GM21528 (cell line): ENCODE measurements around the gene EYA2.

Experiments
- ATAC-seq: cut with Tn5 transposase; IDR thresholded peaks from one replicate; pipeline ENCODE4 v1.9.1; 2021; ENCODE audit warnings: mild to moderate bottlenecking, moderate library complexity; ENCODE audit not compliant: unreplicated experiment, low FRiP score

The EYA2 gene

GRCh38 chr20:47213966-47214365 lies 319.3 kb downstream of the EYA2 start:
- no peak for ATAC-seq

GRCh38 chr20:47215653-47216397 lies 321.2 kb downstream of the EYA2 start:
- ATAC-seq: no peak

- ATAC-seq: no peak
These were observed 322.3 kb downstream of the EYA2 start for GRCh38 chr20:47216819-47217410.

- no peak for ATAC-seq
These were observed 323.1 kb downstream of the EYA2 start for GRCh38 chr20:47217482-47218446.

GRCh38 chr20:47220161-47220582 lies 325.5 kb downstream of the EYA2 start:
- no peak for ATAC-seq

- ATAC-seq: no peak
These were observed 326.5 kb downstream of the EYA2 start for GRCh38 chr20:47221036-47221625.

GRCh38 chr20:47222468-47223119 lies 328.0 kb downstream of the EYA2 start:
- ATAC-seq: no peak

GRCh38 chr20:47223896-47224295 lies 329.3 kb downstream of the EYA2 start:
- ATAC-seq: no peak

GRCh38 chr20:47224300-47224791 lies 329.7 kb downstream of the EYA2 start:
- no peak for ATAC-seq

GRCh38 chr20:47224857-47225256 lies 330.2 kb downstream of the EYA2 start:
- ATAC-seq: no peak

GRCh38 chr20:47225458-47225857 lies 330.8 kb downstream of the EYA2 start:
- ATAC-seq: no peak

GRCh38 chr20:47227119-47227518 lies 332.5 kb downstream of the EYA2 start:
- no peak for ATAC-seq

- ATAC-seq: no peak
These were observed 332.9 kb downstream of the EYA2 start for GRCh38 chr20:47227576-47227975.

GRCh38 chr20:47228654-47229053 lies 334.0 kb downstream of the EYA2 start:
- no peak for ATAC-seq

GRCh38 chr20:47230811-47231256 lies 336.2 kb downstream of the EYA2 start:
- ATAC-seq: no peak

- ATAC-seq: no peak
These were observed 336.9 kb downstream of the EYA2 start for GRCh38 chr20:47231382-47232039.

- ATAC-seq: no peak
These were observed 337.9 kb downstream of the EYA2 start for GRCh38 chr20:47232518-47232917.

GRCh38 chr20:47233333-47234188 lies 338.9 kb downstream of the EYA2 start:
- no peak for ATAC-seq

- ATAC-seq: no peak
These were observed 340.5 kb downstream of the EYA2 start for GRCh38 chr20:47235111-47235510.
